GM12878 (cell line): ENCODE data around the gene PIAS1. TPM values are rescaled to one million over a fixed set of nuclear protein-coding genes. Genes with fewer than 3 reads are reported as not detected.

Experiments
- ATF3 ChIP-seq: IDR thresholded peaks from 2 replicates; pipeline ENCODE4 v1.6.1; 2011; ENCODE audit warnings: low read depth, mild to moderate bottlenecking, low read length, moderate library complexity, borderline replicate concordance; ENCODE audit errors: extremely low read depth
- EED ChIP-seq: sonication (generic); IDR thresholded peaks from 2 replicates; pipeline ENCODE4 v1.6.1; 2016; ENCODE audit warnings: antibody characterized with exemption, low read depth
- ETV6 ChIP-seq, 2 experiments: fragments of 450-650 bp in 1 of 2; IDR thresholded peaks in 1 of 2; conservative IDR thresholded peaks in 1 of 2; 2 replicates each; pipeline ENCODE4 v1.6.1; 2014; ENCODE audit warnings: antibody characterized with exemption in 1 of 2, borderline replicate concordance in 1 of 2, low read depth in 1 of 2, mild to moderate bottlenecking in 1 of 2, moderate library complexity in 1 of 2
- IRF5 ChIP-seq: fragments of 450-650 bp; IDR thresholded peaks from 2 replicates; pipeline ENCODE4 v1.6.1; 2017; ENCODE audit warnings: borderline replicate concordance
- JUNB ChIP-seq: IDR thresholded peaks from 2 replicates; pipeline ENCODE4 v1.6.1; 2016; ENCODE audit warnings: antibody characterized with exemption, mild to moderate bottlenecking
- MTA2 ChIP-seq: fragments of 450-650 bp; IDR thresholded peaks from 2 replicates; pipeline ENCODE4 v1.6.1; 2016; ENCODE audit warnings: low read depth, mild to moderate bottlenecking, moderate library complexity
- NFYA ChIP-seq: IDR thresholded peaks from 2 replicates; pipeline ENCODE4 v1.6.1; 2011; ENCODE audit warnings: low read depth, mild to moderate bottlenecking, low read length, improper control_type of control experiment, borderline replicate concordance
- RCOR1 ChIP-seq: conservative IDR thresholded peaks from 2 replicates; pipeline ENCODE4 v1.6.1; 2012; ENCODE audit warnings: low read depth, low read length, improper control_type of control experiment
- RFX5 ChIP-seq: IDR thresholded peaks from 2 replicates; pipeline ENCODE4 v1.6.1; 2011; ENCODE audit warnings: low read depth, low read length, improper control_type of control experiment
- SIN3A ChIP-seq: IDR thresholded peaks from 2 replicates; pipeline ENCODE4 v1.6.1; 2012; ENCODE audit warnings: low read depth, low read length, improper control_type of control experiment
- SIX5 ChIP-seq: IDR thresholded peaks from 2 replicates; pipeline ENCODE4 v1.6.1; 2011; ENCODE audit warnings: mild to moderate bottlenecking, low read depth, low read length, moderate library complexity; ENCODE audit not compliant: severe bottlenecking
- SREBF2 ChIP-seq: IDR thresholded peaks from 2 replicates; pipeline ENCODE4 v1.6.1; 2012; ENCODE audit warnings: mild to moderate bottlenecking, low read length
- TCF7 ChIP-seq: IDR thresholded peaks from 2 replicates; pipeline ENCODE4 v1.6.1; 2014; ENCODE audit warnings: antibody characterized with exemption, borderline replicate concordance
- USF2 ChIP-seq: IDR thresholded peaks from 2 replicates; pipeline ENCODE4 v1.6.1; 2011; ENCODE audit warnings: low read depth, low read length, improper control_type of control experiment, borderline replicate concordance
- YY1 ChIP-seq: IDR thresholded peaks from 2 replicates; pipeline ENCODE4 v1.6.1; 2011; ENCODE audit warnings: low read depth, mild to moderate bottlenecking, low read length
- ZBTB40 ChIP-seq: fragments of 450-650 bp; IDR thresholded peaks from 2 replicates; pipeline ENCODE4 v1.6.1; 2016; ENCODE audit warnings: mild to moderate bottlenecking, moderate library complexity, borderline replicate concordance
- ZNF687 ChIP-seq: fragments of 450-650 bp; IDR thresholded peaks from 2 replicates; pipeline ENCODE4 v1.6.1; 2017; ENCODE audit warnings: mild to moderate bottlenecking, moderate library complexity
- polyA plus RNA-seq, 11 experiments: library from polyadenylated mRNA; depleted of rRNA in 4 of 11; unstranded in 6 of 11; stranded (reverse) in 5 of 11; fragments of >200 nt; fragmentation: Nextera tagmentation in 4 of 11; fragmentation: Illumina TruSeq in 1 of 11; extraction: Ambion mirVana in 4 of 11; extraction: Trizol in 1 of 11; gene quantifications; 1 replicate in 1 of 11; 2 replicates in 10 of 11; pipeline versions ENCODE4 v1.2.1 to v1.2.3, GENCODE V29; 2011 to 2016; ENCODE audit warnings: inconsistent platforms in 2 of 11, missing spikeins in 2 of 11, low read depth in 1 of 11
- total RNA-seq, 4 experiments: library from RNA; depleted of rRNA in 3 of 4; stranded (reverse); fragments of >200 nt in 3 of 4; fragmentation: Illumina TruSeq in 1 of 4; extraction: Trizol in 1 of 4; gene quantifications; 2 replicates each; pipeline versions ENCODE4 v1.2.1 to v1.2.3, GENCODE V29; 2013 to 2021

PIAS1 gene
- total and polyA plus RNA-seq, 10 of the 15 experiments (the other 5 are each of a cell fraction or from before 2014, with no cell fraction given), result 20.2 to 96.3 (median 37.0) TPM

GRCh38 chr15:68224546-68225250 is 170.6 kb downstream of the PIAS1 start (continued):
- no peak for TF ChIP-seq ZNF687
- no peak for TF ChIP-seq SIN3A
- no peak for TF ChIP-seq USF2
- TF ChIP-seq RFX5, result no peak
- no peak for TF ChIP-seq TCF7
- TF ChIP-seq MTA2, result peak; percentile 62
- no peak for TF ChIP-seq ZBTB40
- TF ChIP-seq YY1, result no peak
- TF ChIP-seq ETV6 (conservative IDR thresholded peaks at IDR 0.05 in 1 of 2, IDR thresholded peaks at IDR 0.05 in 1 of 2; ENCODE audit: borderline replicate concordance in 1 of 2, low read depth in 1 of 2), result no peak
- TF ChIP-seq SIX5, result no peak
- TF ChIP-seq SREBF2, result no peak
- no peak for TF ChIP-seq IRF5
- TF ChIP-seq ATF3, result no peak
- no peak for TF ChIP-seq NFYA
- TF ChIP-seq JUNB, result 0 out of 2 replicates have a peak, but pooled peaks have one; percentile 18
- TF ChIP-seq EED, result peak; percentile 61
- no peak for TF ChIP-seq RCOR1
